Loucy (cell line): ENCODE measurements around the gene RPL23.

Experiments
- H2AFZ ChIP-seq: fragments of 200-600 bp; sonication (generic); 2 replicates; pipeline ENCODE4 v1.6.0; 2016; ENCODE audit warnings: antibody characterized with exemption, mild to moderate bottlenecking, low read length, moderate library complexity
- H3F3A ChIP-seq: fragments of 200-600 bp; 2 replicates; pipeline ENCODE4 v1.6.0; 2016; ENCODE audit warnings: antibody characterized with exemption, low read depth, mild to moderate bottlenecking
- H3K27me3 ChIP-seq: fragments of 200-600 bp; sonication (generic); 2 replicates; pipeline ENCODE4 v1.6.1; 2014; ENCODE audit warnings: low read length, mild to moderate bottlenecking; ENCODE audit not compliant: insufficient read depth, poor library complexity, severe bottlenecking
- H3K36me3 ChIP-seq: fragments of 200-600 bp; sonication (generic); 2 replicates; pipeline ENCODE4 v1.6.1; 2016; ENCODE audit warnings: low read length; ENCODE audit not compliant: insufficient read depth
- H3K4me1 ChIP-seq: fragments of 200-600 bp; sonication (generic); 2 replicates; pipeline ENCODE4 v1.5.1; 2014; ENCODE audit warnings: low read length, mild to moderate bottlenecking; ENCODE audit not compliant: insufficient read depth, poor library complexity, severe bottlenecking
- H3K4me2 ChIP-seq: fragments of 200-600 bp; sonication (generic); 2 replicates; pipeline ENCODE4 v1.6.0; 2014; ENCODE audit warnings: antibody characterized with exemption, low read length, low read depth, mild to moderate bottlenecking; ENCODE audit not compliant: poor library complexity, severe bottlenecking
- H3K4me3 ChIP-seq: fragments of 200-600 bp; sonication (generic); 2 replicates; pipeline ENCODE4 v1.5.1; 2014; ENCODE audit warnings: low read length, mild to moderate bottlenecking, mixed read lengths; ENCODE audit not compliant: poor library complexity, severe bottlenecking
- H3K79me2 ChIP-seq: fragments of 200-600 bp; sonication (generic); 2 replicates; pipeline ENCODE4 v1.6.1; 2014; ENCODE audit warnings: low read length; ENCODE audit not compliant: insufficient read depth
- H3K9ac ChIP-seq: fragments of 200-600 bp; sonication (generic); 2 replicates; pipeline ENCODE4 v1.6.0; 2014; ENCODE audit warnings: mild to moderate bottlenecking, low read depth, low read length, moderate library complexity; ENCODE audit not compliant: poor library complexity, severe bottlenecking
- H3K9me2 ChIP-seq: fragments of 200-600 bp; sonication (generic); replicated peaks from 2 replicates; pipeline ENCODE4 v1.6.1; 2016; ENCODE audit warnings: low read depth, low read length, mixed read lengths
- H3K9me3 ChIP-seq: fragments of 200-600 bp; sonication (generic); 2 replicates; pipeline ENCODE4 v1.6.1; 2014; ENCODE audit warnings: mild to moderate bottlenecking, antibody characterized with exemption, low read length, low read depth; ENCODE audit not compliant: insufficient read depth
- H4K20me1 ChIP-seq: fragments of 200-600 bp; sonication (generic); 2 replicates; pipeline ENCODE4 v1.6.0; 2014; ENCODE audit warnings: antibody characterized with exemption, low read length, mild to moderate bottlenecking; ENCODE audit not compliant: insufficient read depth, poor library complexity, severe bottlenecking
- CTCF ChIP-seq: fragments of 200-600 bp; sonication (generic); conservative IDR thresholded peaks from 2 replicates; pipeline ENCODE4 v1.5.1; 2014; ENCODE audit warnings: mild to moderate bottlenecking, antibody characterized with exemption, low read length
- EZH2phosphoT487 ChIP-seq: fragments of 200-600 bp; IDR thresholded peaks from 2 replicates; pipeline ENCODE4 v1.6.1; 2018; ENCODE audit warnings: antibody characterized with exemption, mild to moderate bottlenecking, moderate library complexity, borderline replicate concordance

Gene RPL23

DNA sequence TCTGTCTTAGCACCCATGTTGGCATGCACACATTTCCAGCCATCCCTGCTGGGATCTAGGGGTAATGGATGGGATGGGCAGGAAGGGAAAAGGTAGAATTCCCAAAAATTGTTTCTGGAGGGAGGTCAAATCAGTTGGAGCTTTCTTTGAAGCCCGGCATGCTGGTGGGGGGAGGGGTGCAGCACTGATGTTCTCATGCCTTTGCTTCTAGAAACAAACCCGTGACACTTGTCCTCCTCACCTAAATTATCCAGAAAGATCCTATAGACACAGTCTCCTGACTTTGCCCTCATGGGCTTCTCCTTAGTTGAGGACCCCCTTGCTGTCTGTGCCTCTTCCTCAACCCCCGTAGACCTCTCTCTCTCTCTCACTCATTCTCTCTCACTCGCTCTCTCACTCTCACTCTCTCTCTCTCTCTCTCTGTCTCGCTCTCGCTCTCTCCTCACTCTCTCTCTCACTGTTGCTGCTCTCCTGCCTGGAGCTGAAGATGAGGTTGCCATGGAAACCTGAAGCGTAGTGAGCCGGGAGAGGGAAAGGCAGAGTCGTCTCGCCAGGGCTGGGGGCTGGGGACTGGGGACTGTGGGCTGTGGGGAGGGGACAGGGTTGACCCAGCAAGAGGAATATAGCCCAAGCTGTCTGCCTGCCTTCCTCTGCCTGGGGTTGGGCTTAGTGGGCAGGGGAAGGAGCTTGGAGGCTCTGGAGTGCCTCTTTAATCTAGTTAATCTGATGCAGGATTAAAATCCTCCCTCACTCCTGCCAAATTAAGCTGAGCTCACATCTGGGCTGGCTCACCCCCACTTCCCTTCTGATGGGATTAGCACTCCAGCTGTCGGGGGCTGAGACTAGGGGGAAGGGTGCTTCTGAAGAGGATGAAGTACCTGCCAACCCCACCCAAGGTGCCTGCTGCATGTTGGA is 32.5 kb upstream of the RPL23 start:
- H3K4me1 ChIP-seq: peaks cover 21% of the 10 kb centered on the region
- H3F3A ChIP-seq: no peaks in the 10 kb centered on the region; the same call in 1 of the 2 replicates
- no peak overlapping the region for H3K9ac ChIP-seq
- H3K9me2 ChIP-seq: no peaks in the 10 kb centered on the region
- H3K36me3 ChIP-seq: peaks cover 91% of the 10 kb centered on the region
- H3K79me2 ChIP-seq: peaks cover 92% of the 10 kb centered on the region
- no peak overlapping the region for H2AFZ ChIP-seq
- no peaks in the 10 kb centered on the region for H3K27me3 ChIP-seq
- H3K4me2 ChIP-seq: no peak overlapping the region
- H3K9me3 ChIP-seq: no peaks in the 10 kb centered on the region
- peaks cover 60% of the 10 kb centered on the region for H4K20me1 ChIP-seq
- TF ChIP-seq EZH2phosphoT487: no peak
- no peak for TF ChIP-seq CTCF
- H3K4me3 ChIP-seq: no peak overlapping the region

- H3K4me2 ChIP-seq: no peak overlapping the region
- peaks cover 68% of the 10 kb centered on the region for H4K20me1 ChIP-seq
Observed at GRCh38 chr17:38885044-38885727, 31.7 kb upstream of the RPL23 start.

More at GRCh38 chr17:38885044-38885727, 31.7 kb upstream of the RPL23 start:
- Histone ChIP-seq H2AFZ (no peak overlapping the region), H3F3A (no peaks in the 10 kb centered on the region; the same call in 1 of the 2 replicates), H3K4me1 (peaks cover 29% of the 10 kb centered on the region), H3K9ac (no peak overlapping the region), H3K9me2 (no peaks in the 10 kb centered on the region), H3K36me3 (peaks cover 91% of the 10 kb centered on the region), H3K27me3 (no peaks in the 10 kb centered on the region), H3K4me3 (no peak overlapping the region), H3K9me3 (no peaks in the 10 kb centered on the region), H3K79me2 (peaks cover 98% of the 10 kb centered on the region)
- TF ChIP-seq EZH2phosphoT487: no peak
- no peak for TF ChIP-seq CTCF
